ENCODE measurements around the gene MBD3L1.

Gene MBD3L1

GRCh38 chr19:8881512-8881911, 49.3 kb downstream of the MBD3L1 start:
- no peak for DNase-seq

GRCh38 chr19:8884416-8884815, 52.2 kb downstream of the MBD3L1 start:
- no peak for DNase-seq

- DNase-seq = no peak
Observed at GRCh38 chr19:8887364-8887763, 55.2 kb downstream of the MBD3L1 start.

- DNase-seq = no peak
Observed at GRCh38 chr19:8890260-8890659, 58.1 kb downstream of the MBD3L1 start.
